ENCODE measurements around the gene MYRFL. TPM values are rescaled to one million over a fixed set of nuclear protein-coding genes. Genes with fewer than 3 reads are reported as not detected.

MYRFL gene
- total RNA-seq, 4 donors from 2014 or later, result 0.27 to 3.3 (median 1.5) TPM

GRCh38 chr12:69947123-69947522 lies 122.1 kb downstream of the MYRFL start:
- H3K4me3 ChIP-seq (ENCODE audit: low read depth, poor library complexity, severe bottlenecking), result no peak overlapping the region
- intact Hi-C loops (cut with DNase I; ENCODE audit: low total_unique reads), result no loop called here
- TF ChIP-seq POLR2A (IDR thresholded peaks at IDR 0.05) (no peak), CTCF (IDR thresholded peaks at IDR 0.05) (no peak)
- DNase-seq (ENCODE audit: low spot score in 2 of 2), result no peak

GRCh38 chr12:69947897-69948296 lies 122.9 kb downstream of the MYRFL start:
- 30 to 33% methylated on average over 1 of the region's 1 CpG for WGBS, 2 donors
- DNase-seq (ENCODE audit: low spot score in 2 of 2), result no peak
- no peak overlapping the region for H3K4me3 ChIP-seq (ENCODE audit: low read depth, poor library complexity, severe bottlenecking)
- intact Hi-C loops (cut with DNase I; ENCODE audit: low total_unique reads), result no loop called here
- TF ChIP-seq CTCF (IDR thresholded peaks at IDR 0.05) (no peak), POLR2A (IDR thresholded peaks at IDR 0.05) (no peak)

- intact Hi-C loops (cut with DNase I; ENCODE audit: low total_unique reads), result no loop called here
- TF ChIP-seq CTCF (IDR thresholded peaks at IDR 0.05) (no peak), POLR2A (IDR thresholded peaks at IDR 0.05) (no peak)
- DNase-seq (ENCODE audit: low spot score in 2 of 2), result no peak
- no peak overlapping the region for H3K4me3 ChIP-seq (ENCODE audit: low read depth, poor library complexity, severe bottlenecking)
Observed at GRCh38 chr12:69948851-69949250, 123.8 kb downstream of the MYRFL start.

GRCh38 chr12:69949311-69950002 lies 124.4 kb downstream of the MYRFL start:
- DNase-seq (ENCODE audit: low spot score in 2 of 2), result no peak
- H3K4me3 ChIP-seq (ENCODE audit: low read depth, poor library complexity, severe bottlenecking), result no peak overlapping the region
- 57 to 78% methylated on average over 6 of the region's 6 CpGs for WGBS, 2 donors
- intact Hi-C loops (cut with DNase I; ENCODE audit: low total_unique reads), result no loop called here
- TF ChIP-seq POLR2A (IDR thresholded peaks at IDR 0.05) (no peak), CTCF (IDR thresholded peaks at IDR 0.05) (no peak)

- TF ChIP-seq POLR2A (IDR thresholded peaks at IDR 0.05) (no peak), CTCF (IDR thresholded peaks at IDR 0.05) (no peak)
- WGBS, 2 donors, result 92 to 95% methylated on average over 5 of the region's 5 CpGs
- intact Hi-C loops (cut with DNase I; ENCODE audit: low total_unique reads), result no loop called here
- DNase-seq (ENCODE audit: low spot score in 2 of 2), result no peak
- H3K4me3 ChIP-seq (ENCODE audit: low read depth, poor library complexity, severe bottlenecking), result no peak overlapping the region
Observed at GRCh38 chr12:69951108-69951507, 126.1 kb downstream of the MYRFL start.

DNA sequence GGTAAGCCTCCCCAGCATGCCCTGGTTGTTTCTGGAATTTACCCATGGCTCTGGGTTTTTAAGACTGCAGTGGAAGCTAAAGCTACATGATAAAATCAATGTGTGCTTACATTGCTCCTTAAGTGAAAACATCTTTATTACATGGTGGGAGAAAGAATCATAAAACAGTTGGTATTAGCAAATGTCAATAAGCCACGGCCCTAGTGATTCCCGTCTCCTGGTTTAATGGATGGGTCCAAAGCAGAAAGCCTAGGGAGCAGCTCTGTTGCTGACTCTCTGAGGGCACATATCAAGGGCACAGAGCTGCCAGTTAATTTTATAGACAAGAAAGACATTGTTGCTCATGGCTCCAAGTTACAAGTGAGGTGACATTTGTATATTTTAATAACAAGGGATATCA lies 127.9 kb downstream of the MYRFL start:
- H3K4me3 ChIP-seq (ENCODE audit: low read depth, poor library complexity, severe bottlenecking), result no peak overlapping the region
- intact Hi-C loops (cut with DNase I; ENCODE audit: low total_unique reads), result no loop called here
- WGBS, 2 donors, result 85 to 86% methylated on average over 2 of the region's 2 CpGs
- no peak for DNase-seq (ENCODE audit: low spot score in 2 of 2)
- TF ChIP-seq POLR2A (IDR thresholded peaks at IDR 0.05) (no peak), CTCF (IDR thresholded peaks at IDR 0.05) (no peak)

Data from lower leg skin (tissue), 4 donors.